C4-2B (cell line): ENCODE measurements around the gene RBM20.

Source experiments
- ZFX ChIP-seq: fragments of 450-650 bp; IDR thresholded peaks from 2 replicates; pipeline ENCODE4 v1.6.1; 2017
- TF ChIP-seq, protein P1 (sequence below): fragments of 450-650 bp; conservative IDR thresholded peaks from 2 replicates; pipeline ENCODE4 v1.5.1; 2017; ENCODE audit warnings: mild to moderate bottlenecking

DNA sequence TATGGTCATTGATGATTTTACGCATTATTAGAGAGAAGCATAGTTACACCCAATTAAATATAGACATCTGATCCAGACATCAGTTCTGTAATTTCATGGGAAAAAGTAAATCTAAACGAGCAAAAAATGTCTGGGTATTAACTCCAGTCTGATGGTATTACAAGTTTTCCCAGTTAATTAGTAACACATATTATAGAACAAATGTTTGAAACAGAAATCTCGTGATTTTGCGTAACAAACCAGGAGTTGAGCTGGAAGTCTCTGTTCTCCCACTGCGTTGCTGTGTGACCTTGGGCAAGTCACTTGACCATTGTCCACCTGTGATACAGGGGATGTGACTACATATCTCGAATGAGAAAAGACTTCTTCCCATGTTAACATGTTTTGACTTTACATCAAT, 43.3 kb downstream of the RBM20 start:
- TF ChIP-seq, protein P1, sequence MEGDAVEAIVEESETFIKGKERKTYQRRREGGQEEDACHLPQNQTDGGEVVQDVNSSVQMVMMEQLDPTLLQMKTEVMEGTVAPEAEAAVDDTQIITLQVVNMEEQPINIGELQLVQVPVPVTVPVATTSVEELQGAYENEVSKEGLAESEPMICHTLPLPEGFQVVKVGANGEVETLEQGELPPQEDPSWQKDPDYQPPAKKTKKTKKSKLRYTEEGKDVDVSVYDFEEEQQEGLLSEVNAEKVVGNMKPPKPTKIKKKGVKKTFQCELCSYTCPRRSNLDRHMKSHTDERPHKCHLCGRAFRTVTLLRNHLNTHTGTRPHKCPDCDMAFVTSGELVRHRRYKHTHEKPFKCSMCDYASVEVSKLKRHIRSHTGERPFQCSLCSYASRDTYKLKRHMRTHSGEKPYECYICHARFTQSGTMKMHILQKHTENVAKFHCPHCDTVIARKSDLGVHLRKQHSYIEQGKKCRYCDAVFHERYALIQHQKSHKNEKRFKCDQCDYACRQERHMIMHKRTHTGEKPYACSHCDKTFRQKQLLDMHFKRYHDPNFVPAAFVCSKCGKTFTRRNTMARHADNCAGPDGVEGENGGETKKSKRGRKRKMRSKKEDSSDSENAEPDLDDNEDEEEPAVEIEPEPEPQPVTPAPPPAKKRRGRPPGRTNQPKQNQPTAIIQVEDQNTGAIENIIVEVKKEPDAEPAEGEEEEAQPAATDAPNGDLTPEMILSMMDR, result no peak
- TF ChIP-seq ZFX, result no peak
